ELF-1 (cell line): ENCODE measurements around the gene NEIL3.

Experiments
- DNase-seq: peaks from one replicate; pipeline ENCODE4 v3.0.0-alpha.2; 2016; ENCODE audit warnings: low read depth, low spot score

The NEIL3 gene, protein sequence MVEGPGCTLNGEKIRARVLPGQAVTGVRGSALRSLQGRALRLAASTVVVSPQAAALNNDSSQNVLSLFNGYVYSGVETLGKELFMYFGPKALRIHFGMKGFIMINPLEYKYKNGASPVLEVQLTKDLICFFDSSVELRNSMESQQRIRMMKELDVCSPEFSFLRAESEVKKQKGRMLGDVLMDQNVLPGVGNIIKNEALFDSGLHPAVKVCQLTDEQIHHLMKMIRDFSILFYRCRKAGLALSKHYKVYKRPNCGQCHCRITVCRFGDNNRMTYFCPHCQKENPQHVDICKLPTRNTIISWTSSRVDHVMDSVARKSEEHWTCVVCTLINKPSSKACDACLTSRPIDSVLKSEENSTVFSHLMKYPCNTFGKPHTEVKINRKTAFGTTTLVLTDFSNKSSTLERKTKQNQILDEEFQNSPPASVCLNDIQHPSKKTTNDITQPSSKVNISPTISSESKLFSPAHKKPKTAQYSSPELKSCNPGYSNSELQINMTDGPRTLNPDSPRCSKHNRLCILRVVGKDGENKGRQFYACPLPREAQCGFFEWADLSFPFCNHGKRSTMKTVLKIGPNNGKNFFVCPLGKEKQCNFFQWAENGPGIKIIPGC

DNA sequence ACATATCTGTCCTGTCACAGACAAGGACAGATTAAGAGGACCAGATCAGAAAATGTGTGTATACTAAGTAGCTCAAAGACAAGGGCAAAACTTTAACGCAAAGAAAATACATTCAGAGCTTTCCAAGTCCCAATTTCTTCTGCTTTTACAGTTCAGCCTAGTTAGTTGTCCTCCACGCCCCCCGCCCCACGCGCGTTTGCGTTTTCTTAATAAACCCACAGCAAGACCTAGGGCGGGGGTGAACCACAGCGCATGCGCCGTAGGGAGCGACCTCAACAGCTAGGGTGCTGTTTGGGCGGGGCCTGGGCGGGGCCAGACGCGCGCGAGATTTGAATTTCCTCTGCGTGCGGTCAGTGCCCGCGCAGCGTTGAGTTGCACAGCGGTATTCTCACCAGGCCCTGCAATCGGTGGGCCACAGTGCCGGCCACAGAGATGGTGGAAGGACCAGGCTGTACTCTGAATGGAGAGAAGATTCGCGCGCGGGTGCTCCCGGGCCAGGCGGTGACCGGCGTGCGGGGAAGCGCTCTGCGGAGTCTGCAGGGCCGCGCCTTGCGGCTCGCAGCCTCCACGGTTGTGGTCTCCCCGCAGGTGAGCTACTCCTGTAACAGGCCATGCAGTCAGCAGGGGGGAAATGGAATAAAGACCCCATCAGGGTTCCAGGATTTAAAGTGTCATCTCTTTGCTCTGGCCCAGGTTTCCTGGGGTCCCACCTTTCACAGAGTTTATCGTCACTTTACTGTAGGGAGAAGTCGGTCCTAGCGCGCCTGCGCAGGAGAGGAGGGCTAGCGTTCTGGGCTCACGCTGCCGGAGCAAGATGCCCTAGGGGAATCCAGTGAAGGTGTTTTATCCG lies at the start of gene NEIL3:
Gene NEIL3, plus strand, starts transcription at position 353 of the 850 bp plus-strand sequence. Its CDS starts 80 bp downstream, at position 433.
- peak; percentile 90 for DNase-seq

DNA sequence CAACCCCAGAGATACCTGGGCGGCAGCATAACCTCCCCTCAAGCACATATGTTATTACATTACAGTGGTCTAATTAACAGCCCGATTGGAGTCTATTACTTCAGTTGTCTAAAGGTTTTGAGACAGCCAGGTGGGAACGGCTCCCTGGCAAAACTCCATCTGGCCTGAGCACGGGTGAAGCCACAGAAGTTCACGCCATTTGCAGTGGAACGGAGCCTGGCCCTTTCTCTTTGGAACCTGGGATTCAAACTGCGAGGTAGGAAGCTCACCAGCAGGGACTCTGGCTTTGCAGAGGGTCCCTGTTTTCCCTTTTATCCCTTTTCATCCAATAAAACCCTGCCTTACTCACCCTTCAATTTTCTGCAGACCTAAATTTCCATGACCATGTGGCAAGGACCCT lies 45.9 kb upstream of the NEIL3 start:
- DNase-seq, result no peak

DNA sequence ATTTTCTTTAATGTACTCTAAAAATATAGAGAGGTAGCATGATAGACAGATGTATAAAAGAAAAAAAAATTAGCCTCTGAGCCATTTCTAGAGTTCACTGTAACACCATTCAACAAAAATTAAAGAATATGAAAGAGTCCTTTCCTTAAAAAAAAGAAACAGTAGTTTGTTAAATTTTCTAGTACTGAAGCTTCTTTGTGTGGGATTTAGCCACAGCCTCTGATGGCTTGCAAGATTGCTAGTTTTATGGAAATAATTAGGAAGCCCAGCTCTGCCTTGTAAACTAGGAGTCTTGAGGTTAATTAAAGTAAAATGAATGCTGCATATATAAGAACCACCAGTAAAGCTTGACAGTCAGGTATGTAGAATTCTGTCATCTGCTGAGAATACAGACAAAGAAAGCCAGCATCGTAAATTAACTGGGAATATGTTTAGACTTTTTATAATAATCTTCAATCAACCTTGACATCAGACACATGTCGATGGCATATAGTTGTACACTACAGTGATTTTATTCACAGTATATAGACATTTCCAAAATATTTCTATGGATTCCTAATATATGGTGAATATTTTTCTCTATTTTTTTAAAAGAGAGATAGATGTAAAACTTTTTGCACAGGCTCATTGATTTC lies 44.8 kb upstream of the NEIL3 start:
- no peak for DNase-seq

DNA sequence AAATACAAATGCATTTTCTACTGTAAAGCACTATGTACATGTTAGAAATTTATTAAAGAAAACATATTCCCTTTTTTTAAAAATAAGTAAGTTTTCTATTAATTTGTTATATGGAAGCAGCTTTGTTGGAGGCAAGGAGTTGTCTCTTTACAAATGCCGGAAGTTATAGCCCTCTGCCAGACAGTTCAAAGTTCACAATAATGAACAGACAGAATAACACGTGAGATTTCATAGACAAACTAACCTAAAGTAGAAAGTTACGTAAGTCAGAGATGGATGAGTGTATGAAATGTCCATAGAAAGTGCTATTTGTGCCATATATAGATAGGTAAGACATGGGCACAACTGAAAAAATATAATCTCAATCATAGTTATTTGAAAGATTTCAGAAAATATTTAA lies 43.9 kb upstream of the NEIL3 start:
- no peak for DNase-seq

DNA sequence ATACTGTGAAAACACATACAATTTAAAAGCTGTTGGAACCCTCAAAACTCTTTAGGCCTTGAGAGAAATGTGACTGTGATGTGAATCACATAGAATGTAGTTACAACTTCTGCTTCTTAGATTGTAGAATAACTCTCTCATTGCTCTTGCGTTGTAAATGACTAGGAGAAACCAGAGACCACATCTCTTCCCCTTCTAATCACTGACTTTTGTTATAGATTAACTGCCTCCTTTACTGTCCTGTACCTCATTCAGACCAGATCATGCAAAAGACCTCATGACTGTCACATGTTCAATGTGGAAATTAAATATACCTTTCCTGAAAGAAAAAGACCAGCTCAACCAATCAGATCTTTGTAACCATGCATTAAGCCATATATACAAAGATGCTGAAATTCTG lies 43.2 kb upstream of the NEIL3 start:
- DNase-seq, result no peak

DNA sequence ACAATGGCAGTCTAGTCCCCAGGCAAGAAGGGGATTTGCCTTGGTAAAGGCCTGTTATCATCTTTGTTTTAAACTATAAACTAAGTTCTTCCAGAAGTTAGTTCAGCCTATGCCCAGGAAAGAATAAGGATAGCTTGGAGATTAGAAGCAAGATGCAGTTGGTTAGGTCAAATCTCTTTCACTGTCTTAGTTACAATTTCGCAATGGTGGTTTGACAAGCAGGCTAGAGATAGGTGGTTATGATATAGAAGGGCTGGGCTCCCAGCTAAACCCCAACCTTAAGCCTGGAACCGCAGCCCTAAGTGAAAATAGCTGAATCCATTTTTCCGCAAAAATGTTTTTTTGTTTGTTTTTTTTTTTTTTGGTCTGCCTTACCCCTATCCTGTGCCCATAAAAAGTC lies 41.8 kb upstream of the NEIL3 start:
- DNase-seq, result no peak

DNA sequence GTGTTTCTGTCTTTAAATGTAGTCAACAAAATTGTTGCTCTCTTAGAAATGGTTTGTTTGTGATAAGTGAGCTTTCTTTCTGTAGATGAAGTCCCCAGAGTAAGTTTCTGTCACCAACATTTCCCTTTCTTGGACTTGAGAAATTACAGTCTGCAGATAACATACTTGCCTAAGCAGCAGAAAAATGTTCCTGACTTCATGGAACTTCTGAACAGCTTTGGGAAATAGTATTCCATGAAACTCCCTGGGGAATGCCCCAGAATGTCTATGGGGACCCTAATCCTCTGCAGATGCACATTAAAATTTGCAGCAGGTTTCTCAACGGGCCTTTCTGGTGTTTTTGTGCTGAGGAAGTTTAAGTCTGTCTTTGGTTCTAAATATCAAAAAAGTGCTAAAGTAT lies 38.6 kb upstream of the NEIL3 start:
- no peak for DNase-seq

DNA sequence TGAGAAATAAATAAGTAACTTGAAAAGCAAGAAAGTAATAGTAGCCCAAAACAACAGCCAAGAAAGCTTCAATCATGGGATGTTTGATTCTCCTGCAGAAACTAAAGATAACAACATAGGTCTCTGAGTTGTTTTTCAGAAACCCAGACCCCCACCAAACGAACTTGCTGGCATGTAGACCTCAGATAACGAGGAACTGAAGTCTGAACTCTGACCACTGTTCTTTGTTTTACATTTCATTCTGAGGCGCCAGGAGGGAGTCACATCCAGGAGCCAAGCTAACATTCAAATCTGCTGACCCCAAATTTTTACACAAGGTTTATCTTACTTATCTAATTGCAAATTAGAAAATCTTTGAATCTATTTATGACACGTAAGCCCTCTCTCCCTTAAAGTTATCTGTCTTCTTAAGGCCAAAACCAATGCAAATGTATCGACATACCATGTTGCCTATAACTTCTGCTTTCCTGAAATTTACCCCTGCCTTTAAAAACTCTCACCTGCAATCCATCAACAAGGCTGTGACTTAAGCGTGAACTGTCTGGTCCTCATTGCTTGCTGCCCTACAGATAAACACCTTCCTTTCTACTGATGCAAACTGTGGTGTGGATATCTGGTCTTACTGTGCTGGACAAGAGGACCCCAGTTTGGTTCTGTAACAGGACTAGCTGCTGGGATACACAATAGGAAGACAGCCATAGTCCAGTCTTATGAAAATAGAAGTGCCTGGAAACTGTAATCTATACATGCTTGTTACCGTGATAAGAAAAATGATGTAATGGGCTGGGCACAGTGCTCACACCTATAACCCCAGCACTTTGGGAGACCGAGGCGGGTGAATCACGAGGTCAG lies 37.5 kb upstream of the NEIL3 start:
- DNase-seq, result no peak

DNA sequence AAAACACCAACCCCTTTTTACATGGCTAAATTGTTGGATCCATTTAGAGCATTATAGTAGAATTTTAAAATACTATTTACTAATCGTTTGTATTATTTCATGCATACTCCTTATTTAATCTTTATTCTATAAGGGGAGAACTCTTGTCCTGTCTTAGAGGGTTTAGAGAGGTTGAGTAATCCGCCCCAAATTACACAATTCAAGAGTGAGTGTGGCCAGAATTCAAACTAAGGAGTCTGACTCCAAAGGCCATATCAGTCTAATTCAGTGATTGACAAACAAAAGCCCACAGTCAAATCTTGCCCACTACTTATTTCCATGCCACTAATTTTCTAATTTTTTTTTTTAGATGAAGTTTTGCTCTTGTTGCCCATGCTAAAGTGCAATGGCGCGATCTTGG lies 33.7 kb upstream of the NEIL3 start:
- no peak for DNase-seq

DNA sequence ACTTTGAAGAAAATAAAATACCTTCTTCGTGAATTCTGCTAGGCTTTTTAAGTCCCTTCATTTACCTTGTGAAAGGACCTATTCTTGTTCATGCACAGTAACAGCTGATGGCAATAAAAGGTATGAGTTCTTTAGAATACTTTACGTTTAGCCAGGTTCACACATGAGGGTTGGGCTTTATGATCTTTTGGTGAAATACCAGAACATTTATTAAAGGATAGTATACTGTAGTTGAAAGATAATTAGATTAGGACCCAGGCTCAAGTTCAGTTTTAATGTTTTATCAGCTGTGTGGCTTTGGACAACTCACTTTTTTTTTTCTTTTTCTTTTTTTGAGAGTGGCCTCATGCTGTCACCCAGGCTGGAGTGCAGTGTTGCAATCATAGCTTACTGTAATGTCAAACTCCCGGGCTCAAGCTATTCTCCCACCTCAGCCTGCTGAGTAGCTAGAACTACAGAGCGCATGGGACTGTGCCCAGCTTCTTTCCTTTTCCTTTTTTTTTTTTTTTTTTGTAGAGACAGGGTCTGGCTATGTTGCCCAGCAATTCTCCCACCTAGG lies 28.2 kb upstream of the NEIL3 start:
- no peak for DNase-seq

DNA sequence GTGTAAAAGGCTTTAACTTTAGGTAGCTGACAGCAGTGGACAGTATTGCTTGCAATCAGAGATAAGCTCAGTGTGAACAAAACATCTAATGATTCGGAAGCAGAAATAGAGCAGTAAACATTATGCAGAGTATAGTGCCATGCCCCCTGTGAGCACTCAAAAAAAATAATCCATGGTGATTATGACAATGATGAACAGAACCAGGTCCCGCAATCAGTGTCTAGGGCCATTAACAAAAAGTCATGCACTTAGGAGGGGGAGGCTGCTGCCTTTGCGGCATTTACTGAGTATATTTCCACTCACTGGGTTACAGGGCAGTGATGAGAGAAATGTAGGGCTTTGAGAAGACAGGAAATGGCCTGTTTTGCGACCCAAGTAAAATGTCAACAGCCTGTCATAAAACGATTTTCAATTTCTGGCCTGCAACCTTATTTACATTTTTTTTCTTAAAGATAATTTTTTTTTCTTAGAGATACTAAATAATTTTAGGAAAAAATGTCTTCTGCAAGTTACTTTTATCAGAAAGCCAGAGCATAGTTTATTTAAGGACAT lies 27.3 kb upstream of the NEIL3 start:
- DNase-seq, result no peak

DNA sequence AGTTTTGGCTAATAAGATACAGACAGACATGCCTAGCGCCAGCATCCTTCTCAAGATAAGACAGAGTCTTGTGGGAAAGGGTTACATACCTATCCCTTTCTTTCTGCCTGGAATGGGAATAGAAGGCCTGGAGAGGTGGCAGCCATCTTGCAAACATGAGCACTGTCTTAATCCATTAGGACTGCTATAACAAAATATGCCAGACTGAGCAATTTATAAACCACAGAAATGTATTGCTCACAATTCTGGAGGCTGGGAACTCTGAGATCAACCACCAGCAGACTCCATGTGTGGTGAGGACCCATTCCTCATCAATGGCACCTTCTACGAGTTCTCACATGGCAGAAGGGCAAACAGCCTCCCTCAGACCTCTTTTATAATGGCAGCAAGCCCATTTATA lies 26.5 kb upstream of the NEIL3 start:
- no peak for DNase-seq

DNA sequence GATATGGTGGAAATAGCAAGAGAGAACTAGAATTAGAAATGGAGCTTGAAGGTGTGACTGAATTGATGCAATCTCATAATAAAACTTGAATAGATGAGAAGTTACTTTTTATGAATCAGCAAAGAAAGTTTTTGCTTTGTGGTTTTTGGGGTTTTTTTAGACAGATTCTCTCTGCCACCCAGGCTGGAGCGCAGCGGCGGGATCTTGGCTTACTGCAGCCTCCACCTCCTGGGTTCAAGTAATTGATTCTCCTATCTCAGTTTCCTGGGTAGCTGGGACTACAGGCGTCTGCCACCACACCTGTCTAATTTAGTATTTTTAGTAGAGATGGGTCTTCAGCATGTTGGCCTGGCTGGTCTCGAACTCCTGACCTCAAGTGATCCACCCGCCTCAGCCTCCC lies 23.7 kb upstream of the NEIL3 start:
- no peak for DNase-seq

DNA sequence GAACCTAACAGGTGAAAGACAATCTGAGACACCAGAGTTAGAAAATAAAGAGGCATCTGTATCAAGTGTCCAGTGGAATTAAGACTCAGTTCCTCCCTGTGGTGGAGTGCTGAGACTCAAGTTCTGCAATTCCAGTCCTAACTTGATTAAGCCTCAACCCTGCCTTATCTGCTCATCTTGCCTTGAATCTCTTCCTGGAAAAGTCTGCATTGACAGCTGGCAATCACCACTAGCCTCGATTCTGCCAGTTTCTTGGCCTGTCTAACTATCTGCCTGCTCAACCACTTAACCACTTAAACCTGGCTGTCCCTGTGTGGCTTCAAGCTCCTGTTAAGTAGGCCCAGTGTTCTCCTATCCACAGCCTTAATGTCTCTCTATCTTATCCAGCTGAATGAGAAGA lies 22.4 kb upstream of the NEIL3 start:
- DNase-seq, result no peak

DNA sequence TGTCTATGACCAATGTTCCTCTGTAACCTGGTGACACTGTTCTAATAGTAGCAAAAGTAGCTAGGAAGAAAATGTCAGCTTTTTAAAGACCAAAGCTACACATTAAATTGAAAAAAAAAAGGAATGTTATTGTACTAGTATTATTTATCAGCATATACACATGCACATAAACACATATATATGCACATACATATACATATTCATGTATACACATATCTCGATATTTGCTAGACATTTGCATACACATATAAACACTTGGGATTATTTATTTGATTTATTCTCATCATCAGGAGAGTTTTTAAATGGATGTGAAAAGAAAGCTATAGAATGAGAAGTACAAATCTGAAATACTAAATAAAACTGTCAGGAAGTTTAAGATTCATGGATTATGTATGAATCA lies 21.3 kb upstream of the NEIL3 start:
- DNase-seq, result no peak

DNA sequence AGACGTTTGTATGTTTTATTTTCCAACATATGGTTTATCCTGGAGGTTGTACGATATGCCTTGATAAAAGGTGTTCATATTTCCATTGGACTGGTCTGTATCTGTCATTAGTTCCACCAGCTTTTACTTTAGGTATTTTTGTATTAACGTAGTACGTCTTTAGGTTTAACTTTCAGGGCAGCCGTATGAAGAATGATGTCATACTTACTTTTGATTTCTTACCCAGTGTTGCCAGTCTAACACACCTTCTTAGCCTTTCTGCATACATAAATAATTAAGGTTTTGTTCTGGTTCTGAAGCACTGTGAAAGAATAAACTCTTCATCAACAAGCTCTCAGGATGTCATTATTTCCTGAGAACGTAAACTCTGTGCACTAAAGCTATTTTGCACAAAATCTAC lies 18.9 kb upstream of the NEIL3 start:
- no peak for DNase-seq

DNA sequence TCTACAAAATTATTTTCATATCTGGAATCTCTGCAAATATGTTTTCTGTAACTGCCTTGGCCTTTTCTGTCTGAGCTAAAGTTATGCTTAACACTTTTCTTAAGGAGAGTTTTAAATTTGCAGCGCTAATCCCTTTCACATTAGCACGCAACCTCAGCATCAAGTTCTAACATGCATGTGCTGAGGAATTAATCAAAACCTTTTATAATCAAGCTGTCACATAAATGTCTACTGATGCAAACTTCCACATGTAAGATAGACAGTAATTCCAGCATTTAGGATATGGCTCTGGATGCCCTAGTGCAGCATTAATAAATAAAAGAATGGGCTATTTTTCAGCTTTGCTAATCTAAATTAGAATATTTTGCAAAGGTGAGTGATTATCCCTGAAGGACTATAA lies 17.5 kb upstream of the NEIL3 start:
- DNase-seq, result no peak

DNA sequence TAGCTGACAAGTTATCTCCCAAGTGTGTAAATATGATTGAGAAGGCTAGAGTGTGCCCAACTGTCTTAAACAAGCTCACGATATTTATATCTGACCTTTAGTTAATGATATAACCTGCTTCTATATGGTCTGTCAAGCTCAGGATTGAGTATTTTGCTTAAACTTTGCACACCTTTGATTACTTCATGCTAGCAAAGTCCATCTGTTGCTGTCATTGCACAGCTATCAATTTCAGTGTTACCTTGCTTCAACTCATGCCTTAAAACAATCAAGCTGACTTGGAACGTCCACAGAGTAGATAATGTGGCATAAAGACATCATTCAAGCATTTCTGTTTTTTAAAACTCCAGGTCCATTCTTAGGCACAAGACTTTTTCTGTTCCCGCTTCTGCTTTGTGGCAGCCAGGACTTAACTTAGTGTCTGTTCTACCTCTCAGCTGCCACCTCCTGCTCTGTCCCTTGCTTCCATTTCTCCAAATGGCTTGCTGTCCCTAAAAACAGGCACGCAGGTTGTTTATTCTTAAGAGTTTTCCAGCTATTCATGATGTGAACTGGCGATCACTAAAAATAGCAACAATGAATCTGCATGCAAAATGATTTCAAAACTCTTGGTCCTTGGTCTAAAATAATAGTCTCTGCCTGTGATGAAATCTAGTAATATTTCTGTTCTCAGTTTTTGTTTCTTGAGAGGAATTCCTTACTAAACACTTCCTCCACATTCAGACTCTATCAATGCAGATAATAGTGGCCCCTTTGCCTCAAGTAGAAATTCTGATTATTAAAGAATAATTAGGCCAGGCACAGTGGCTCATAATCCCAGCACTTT lies 16.3 kb upstream of the NEIL3 start:
- DNase-seq, result no peak

DNA sequence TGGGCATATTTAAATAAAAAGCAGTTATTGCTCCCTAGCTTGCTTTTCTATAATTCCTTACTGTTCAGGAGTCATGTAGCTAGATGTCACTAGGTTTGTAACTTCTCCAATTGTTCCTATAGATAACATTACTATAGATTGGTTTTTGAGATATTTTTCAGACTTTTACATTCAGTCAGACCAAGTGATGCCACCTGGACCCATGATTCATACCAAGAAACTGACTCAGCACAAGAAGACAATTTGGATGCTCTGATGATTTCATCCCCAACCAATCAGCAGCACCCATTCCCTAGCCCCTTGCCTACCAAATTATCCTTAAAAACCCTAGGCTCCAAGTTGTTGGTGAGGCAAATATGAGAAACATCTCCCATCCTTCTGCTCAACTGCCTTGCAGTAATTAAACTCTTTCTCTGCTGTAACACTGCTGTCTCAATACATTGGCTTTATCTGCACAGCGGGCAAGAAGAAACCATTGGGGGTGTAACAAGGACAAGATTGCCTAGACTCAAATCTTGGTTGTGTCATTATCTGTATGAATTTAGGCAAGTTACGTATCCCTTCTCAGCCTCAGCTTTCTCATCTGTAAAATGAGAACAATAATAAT lies 11.8 kb upstream of the NEIL3 start:
- no peak for DNase-seq
